Peyer's patch (tissue), 4 donors: ENCODE results near the gene CIB4. TPM values are rescaled to one million over a fixed set of nuclear protein-coding genes. Genes with fewer than 3 reads are reported as not detected.
A peak's percentile ranks its signal among the peaks of the same experiment; 100 is the strongest.

ENCODE experiments used
- DNase-seq, 3 donors: peaks; one replicate each; pipeline ENCODE4 v3.0.0-alpha.2; 2017 to 2019
- H3K27ac ChIP-seq, 4 donors: fragments of 200-600 bp; sonication (generic); one replicate each; pipeline ENCODE4 v1.5.1; 2016 to 2019
- H3K27me3 ChIP-seq, 2 donors: fragments of 200-600 bp; sonication (generic); one replicate each; pipeline ENCODE4 v1.5.1; 2019
- H3K36me3 ChIP-seq, 3 donors: fragments of 200-600 bp; sonication (generic); one replicate each; pipeline ENCODE4 v1.5.1; 2016 to 2019
- H3K4me1 ChIP-seq, 4 donors: fragments of 200-600 bp; sonication (generic); one replicate each; pipeline ENCODE4 v1.5.1; 2016 to 2019
- H3K4me3 ChIP-seq, 4 donors: fragments of 200-600 bp; sonication (generic); 1 replicate in 3 of 4; 2 replicates in 1 of 4; pipeline ENCODE4 v1.5.1; 2016 to 2019; ENCODE audit warnings: mild to moderate bottlenecking in 1 of 4
- H3K9me3 ChIP-seq, 4 donors: fragments of 200-600 bp; sonication (generic); one replicate each; pipeline ENCODE4 v1.5.1; 2016 to 2019; ENCODE audit warnings: mild to moderate bottlenecking in 1 of 4
- POLR2A ChIP-seq, 2 donors: fragments of 450-650 bp; IDR thresholded peaks; one replicate each; pipeline ENCODE4 v1.5.1; 2017; ENCODE audit warnings: antibody characterized with exemption in 2 of 2, mild to moderate bottlenecking in 2 of 2, moderate library complexity in 2 of 2
- total RNA-seq, 4 donors: library from RNA; depleted of rRNA; stranded (reverse); fragments of >200 nt; gene quantifications; one replicate each; pipeline ENCODE4 v1.1.0, GENCODE V29; 2016
- TF ChIP-seq, protein P1 (sequence below), 6 experiments: fragments of 450-650 bp in 4 of 6; fragments of 200-600 bp in 2 of 6; sonication (generic) in 1 of 6; IDR thresholded peaks; one replicate each; pipeline ENCODE4 v1.5.1; 2017 to 2019; ENCODE audit warnings: antibody characterized with exemption in 6 of 6, mild to moderate bottlenecking in 3 of 6, moderate library complexity in 1 of 6

CIB4 gene
- total RNA-seq, 4 donors from 2014 or later: not detected

DNA sequence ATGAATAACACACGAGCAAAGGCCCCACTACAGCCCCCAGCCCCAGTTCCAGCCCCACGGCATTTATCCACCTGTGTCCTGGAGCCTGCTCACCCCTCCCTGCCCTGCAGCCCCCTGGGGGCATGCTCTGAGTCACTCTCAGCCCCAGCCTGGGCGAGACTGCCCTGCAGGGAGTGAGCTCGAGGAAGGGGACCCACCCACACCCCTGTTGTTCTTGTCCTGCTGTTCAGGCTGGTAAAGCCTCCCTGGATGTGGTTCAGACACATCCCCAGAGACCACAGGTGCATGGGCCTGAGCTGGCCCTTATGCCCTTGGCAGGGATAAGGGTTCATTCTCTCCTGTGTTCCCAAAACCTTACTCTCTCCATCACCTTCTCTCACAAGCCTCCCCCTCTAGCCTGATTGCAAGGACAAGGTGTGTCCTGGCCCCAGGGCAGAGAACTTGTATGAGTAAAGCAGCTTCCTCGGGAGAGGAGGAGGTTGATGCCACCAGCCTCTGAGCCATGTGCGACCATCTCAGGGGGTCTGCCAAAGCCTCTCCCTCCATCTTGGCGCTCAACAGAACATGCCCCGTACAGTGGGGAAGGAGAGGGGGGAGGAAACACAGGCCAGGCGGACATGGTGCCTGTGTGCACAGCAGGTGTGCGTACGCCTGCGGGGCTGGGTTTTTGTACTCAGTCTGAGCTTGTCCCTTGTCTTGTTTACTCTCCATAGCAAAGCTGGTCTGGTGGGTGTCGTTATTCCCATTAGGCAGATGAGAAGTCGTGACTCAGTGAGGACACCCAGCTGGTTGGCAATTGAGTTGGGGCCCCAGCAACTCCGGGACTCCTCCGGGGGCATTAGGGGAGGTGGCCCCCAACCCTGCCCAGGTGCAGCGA lies 64.4 kb downstream of the CIB4 start:
- Histone ChIP-seq H3K27ac (no peak overlapping the region), H3K4me3 (no peak overlapping the region), H3K27me3 (no peaks in the 10 kb centered on the region), H3K9me3 (no peaks in the 10 kb centered on the region), H3K4me1 (no peaks in the 10 kb centered on the region), H3K36me3 (no peaks in the 10 kb centered on the region)
- peak in 1 of 3 donors; percentile 18 for DNase-seq
- TF ChIP-seq, protein P1, sequence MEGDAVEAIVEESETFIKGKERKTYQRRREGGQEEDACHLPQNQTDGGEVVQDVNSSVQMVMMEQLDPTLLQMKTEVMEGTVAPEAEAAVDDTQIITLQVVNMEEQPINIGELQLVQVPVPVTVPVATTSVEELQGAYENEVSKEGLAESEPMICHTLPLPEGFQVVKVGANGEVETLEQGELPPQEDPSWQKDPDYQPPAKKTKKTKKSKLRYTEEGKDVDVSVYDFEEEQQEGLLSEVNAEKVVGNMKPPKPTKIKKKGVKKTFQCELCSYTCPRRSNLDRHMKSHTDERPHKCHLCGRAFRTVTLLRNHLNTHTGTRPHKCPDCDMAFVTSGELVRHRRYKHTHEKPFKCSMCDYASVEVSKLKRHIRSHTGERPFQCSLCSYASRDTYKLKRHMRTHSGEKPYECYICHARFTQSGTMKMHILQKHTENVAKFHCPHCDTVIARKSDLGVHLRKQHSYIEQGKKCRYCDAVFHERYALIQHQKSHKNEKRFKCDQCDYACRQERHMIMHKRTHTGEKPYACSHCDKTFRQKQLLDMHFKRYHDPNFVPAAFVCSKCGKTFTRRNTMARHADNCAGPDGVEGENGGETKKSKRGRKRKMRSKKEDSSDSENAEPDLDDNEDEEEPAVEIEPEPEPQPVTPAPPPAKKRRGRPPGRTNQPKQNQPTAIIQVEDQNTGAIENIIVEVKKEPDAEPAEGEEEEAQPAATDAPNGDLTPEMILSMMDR (IDR thresholded peaks at IDR 0.05): no peak
- no peak for TF ChIP-seq POLR2A (IDR thresholded peaks at IDR 0.05)

DNA sequence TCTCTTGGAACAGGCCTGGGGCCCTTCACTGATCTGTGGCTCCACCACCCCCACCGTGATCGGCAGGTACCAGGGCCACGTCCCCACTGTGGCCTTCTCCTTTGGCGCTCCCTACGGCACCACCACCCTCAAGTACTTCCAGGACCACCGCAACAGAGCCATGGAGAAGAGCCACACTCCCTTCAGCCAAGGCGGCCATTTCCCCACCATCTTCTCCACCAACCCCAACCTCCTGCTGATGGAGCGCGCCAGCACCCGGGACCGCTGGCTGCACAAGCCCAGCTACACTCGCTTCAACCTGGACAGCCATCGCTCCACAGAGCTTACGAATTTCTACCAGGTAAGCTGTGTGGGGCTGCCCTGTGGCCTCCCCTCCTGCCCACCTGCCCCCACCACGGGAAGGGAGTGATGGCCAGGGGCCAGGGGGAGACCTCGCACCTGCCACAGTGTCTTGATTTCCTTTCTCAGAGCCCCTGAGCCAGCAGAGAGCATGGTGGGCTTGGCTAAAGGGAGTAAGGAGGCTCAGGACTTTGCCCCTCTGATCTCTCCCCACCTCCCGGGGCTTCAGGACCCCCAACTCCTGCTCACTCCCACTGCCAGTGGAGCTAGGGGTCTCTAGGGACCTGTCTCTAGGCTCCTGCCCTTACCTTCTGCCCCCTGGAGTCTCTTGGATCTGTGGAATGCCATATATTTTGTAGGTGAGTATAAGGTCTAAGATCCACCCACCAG lies 65.2 kb downstream of the CIB4 start:
- TF ChIP-seq, protein P1 (IDR thresholded peaks at IDR 0.05): no peak
- no peak for TF ChIP-seq POLR2A (IDR thresholded peaks at IDR 0.05)
- Histone ChIP-seq H3K36me3 (no peaks in the 10 kb centered on the region), H3K27ac (no peak overlapping the region), H3K4me3 (no peak overlapping the region), H3K27me3 (no peaks in the 10 kb centered on the region), H3K4me1 (no peaks in the 10 kb centered on the region), H3K9me3 (no peaks in the 10 kb centered on the region)
- peak in 1 of 3 donors; percentile 22 for DNase-seq

DNA sequence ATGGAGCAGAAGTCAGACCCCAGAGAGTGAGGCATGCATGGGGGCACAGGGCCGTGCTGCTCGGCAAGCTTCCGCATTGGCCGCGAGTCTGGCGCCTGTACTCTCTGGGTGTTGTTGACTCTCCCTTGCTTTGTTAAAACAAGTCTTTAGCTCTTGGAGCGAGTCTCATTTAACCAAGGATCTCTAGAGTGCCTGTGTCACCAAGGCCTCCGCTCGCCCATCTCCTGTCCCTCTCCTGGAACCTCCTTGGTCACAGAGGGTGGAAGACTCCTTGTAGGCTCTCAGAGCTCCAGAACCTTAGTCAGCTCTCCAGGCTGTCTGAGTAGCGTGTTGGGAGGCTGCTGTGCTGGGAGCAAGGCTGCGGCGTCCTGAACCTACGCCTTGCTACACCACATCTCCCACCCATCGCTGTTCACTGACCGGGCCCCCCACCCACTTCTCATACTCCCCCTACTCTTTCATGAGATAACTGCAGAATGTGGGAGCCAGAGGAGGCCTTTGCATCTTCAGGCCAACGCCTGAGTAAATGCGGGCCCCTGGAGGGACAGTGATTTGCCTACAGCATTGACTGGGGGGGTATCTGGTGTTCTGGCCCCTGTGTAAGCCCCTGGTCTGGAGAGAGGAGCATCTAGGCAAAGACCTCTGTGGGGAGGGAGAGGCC lies 66.1 kb downstream of the CIB4 start:
- DNase-seq: peak in 1 of 3 donors; percentile 37
- H3K9me3 ChIP-seq: no peaks in the 10 kb centered on the region
- H3K36me3 ChIP-seq: no peaks in the 10 kb centered on the region
- H3K4me1 ChIP-seq: no peaks in the 10 kb centered on the region
- no peak overlapping the region for H3K4me3 ChIP-seq
- H3K27me3 ChIP-seq: no peaks in the 10 kb centered on the region
- no peak overlapping the region for H3K27ac ChIP-seq
- no peak for TF ChIP-seq POLR2A (IDR thresholded peaks at IDR 0.05)
- TF ChIP-seq, protein P1 (IDR thresholded peaks at IDR 0.05): no peak

DNA sequence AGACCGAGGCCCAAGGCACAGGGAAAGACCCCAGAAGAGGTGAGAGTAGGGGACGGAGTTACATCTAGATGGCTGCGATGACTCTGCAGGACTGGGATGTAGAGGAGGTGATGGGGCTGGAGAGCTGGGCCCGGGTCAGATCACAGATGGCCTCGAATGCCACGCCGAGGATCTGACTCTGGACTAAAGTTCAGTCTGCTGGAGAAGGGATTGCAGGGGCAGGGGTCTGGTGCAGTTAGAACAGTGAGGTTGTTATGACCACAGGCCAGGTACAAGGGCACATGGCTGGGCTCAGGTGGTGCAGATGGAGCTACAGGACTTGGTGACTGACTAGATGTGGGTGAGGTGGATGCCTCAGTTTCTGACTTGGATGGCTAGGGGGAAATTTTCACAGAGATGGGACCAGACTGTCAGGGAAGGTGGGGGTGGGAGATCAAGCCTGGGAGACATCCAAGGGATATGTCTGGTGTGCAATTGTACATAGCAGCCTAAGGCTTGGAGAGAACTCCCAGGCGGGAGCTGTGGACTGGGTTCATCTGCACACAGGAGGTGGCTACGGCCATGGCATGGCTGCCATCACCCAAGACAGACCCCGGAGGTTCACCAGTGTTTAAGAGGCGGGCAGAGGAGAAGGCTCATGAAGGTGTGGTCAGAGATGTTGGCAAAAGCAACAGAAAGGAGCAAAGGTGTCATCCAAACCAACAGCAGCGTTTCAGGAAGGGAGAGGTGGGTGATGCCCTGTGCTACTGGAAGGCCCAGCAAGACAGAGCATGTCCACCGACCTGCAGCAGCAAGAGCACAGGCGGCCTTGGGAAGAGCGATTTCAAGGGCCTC lies 66.9 kb downstream of the CIB4 start:
- Histone ChIP-seq H3K27ac (no peak overlapping the region), H3K36me3 (no peaks in the 10 kb centered on the region), H3K27me3 (no peaks in the 10 kb centered on the region), H3K9me3 (no peaks in the 10 kb centered on the region), H3K4me1 (no peaks in the 10 kb centered on the region), H3K4me3 (no peak overlapping the region)
- no peak for TF ChIP-seq POLR2A (IDR thresholded peaks at IDR 0.05)
- TF ChIP-seq, protein P1 (IDR thresholded peaks at IDR 0.05): no peak
- peak in 1 of 3 donors; percentile 37 for DNase-seq
